Measurements from ENCODE around the gene YPEL2. TPM values are rescaled to one million over a fixed set of nuclear protein-coding genes. Genes with fewer than 3 reads are reported as not detected.

Gene YPEL2
- total RNA-seq, 1 experiment from 2014 or later, result 0.98 TPM

DNA sequence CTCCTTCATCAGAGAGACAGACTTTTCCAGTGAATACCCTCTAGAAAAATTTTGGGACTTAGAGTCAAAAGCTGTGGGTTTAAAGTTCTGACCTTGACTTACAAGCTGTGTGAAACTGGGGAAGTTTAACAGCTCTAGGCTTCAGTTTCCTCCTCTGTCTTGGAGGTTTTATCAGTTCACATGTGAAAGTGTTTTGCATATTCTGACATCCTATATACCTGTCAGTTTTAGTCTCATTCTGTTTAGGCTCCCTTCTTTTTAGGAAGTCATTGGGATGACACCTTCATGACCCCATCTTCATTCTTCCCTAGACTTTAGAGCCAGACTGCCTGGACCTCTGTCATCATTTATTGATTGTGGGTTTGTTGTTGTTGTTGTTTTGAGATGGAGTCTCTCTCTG is 44.4 kb downstream of the YPEL2 start:
- Histone ChIP-seq H3T11ph (ENCODE audit: low read length) (no peak overlapping the region), H2BK120ac (ENCODE audit: low read depth, low read length, poor library complexity, severe bottlenecking) (no peak overlapping the region), H4K91ac (ENCODE audit: insufficient read length, low read depth, low read length) (no peak overlapping the region), H3K4ac (ENCODE audit: low read depth, low read length) (no peak overlapping the region), H3K18ac (ENCODE audit: insufficient read length, low read depth, low read length) (no peak overlapping the region), H3K27me3 (ENCODE audit: insufficient read depth, low read length) (no peaks in the 10 kb centered on the region), H2AFZ (ENCODE audit: low read length) (no peak overlapping the region), H3K79me2 (ENCODE audit: insufficient read depth, low read length) (no peaks in the 10 kb centered on the region), H4K5ac (ENCODE audit: insufficient read length, low read depth, low read length) (no peak overlapping the region), H3K56ac (ENCODE audit: insufficient read length, low read depth, low read length) (no peak overlapping the region), H3K27ac (ENCODE audit: insufficient read length, low read depth, low read length) (no peak overlapping the region), H2BK20ac (ENCODE audit: low read depth, low read length, poor library complexity, severe bottlenecking) (no peak overlapping the region), H3K23me2 (ENCODE audit: insufficient read length, low read depth, low read length, poor library complexity, severe bottlenecking) (no peaks in the 10 kb centered on the region), H3K9me3 (ENCODE audit: control insufficient read depth, low read depth, low read length) (no peaks in the 10 kb centered on the region), H4K20me1 (ENCODE audit: control insufficient read depth, insufficient read depth, insufficient read length) (no peaks in the 10 kb centered on the region), H3K4me1 (ENCODE audit: insufficient read depth, low read length) (peaks cover 2% of the 10 kb centered on the region; the same call in 1 of the 2 replicates), H2BK5ac (ENCODE audit: insufficient read length, low read length) (no peak overlapping the region), H3K23ac (ENCODE audit: insufficient read length, low read depth, low read length) (no peak overlapping the region), H3K79me1 (ENCODE audit: insufficient read depth, low read depth, low read length, poor library complexity, severe bottlenecking) (no peaks in the 10 kb centered on the region), H2AK5ac (ENCODE audit: insufficient read length, low read length) (no peak overlapping the region), H2BK15ac (ENCODE audit: low read depth, low read length) (no peak overlapping the region), H3K14ac (ENCODE audit: insufficient read depth, low read length) (no peak overlapping the region), H3K9ac (ENCODE audit: extremely low read depth, insufficient read length, low read length) (no peak overlapping the region), H3K4me2 (ENCODE audit: insufficient read depth, insufficient read length, low read length) (no peak overlapping the region), H2BK12ac (ENCODE audit: insufficient read length, low read depth, low read length) (no peak overlapping the region), H4K8ac (replicated peaks; ENCODE audit: insufficient read length, low read depth, low read length) (no peak overlapping the region)
- peaks cover 28 to 38% of the 10 kb centered on the region in 2 experiments for H3K4me1 Mint-ChIP-seq
- H3K27ac Mint-ChIP-seq, result no peak overlapping the region
- H3K27me3 Mint-ChIP-seq (ENCODE audit: low read depth), result peaks cover 1% of the 10 kb centered on the region; the same call in 1 of the 2 replicates
- H3K4me3 Mint-ChIP-seq, result no peak overlapping the region
- no peaks in the 10 kb centered on the region for H3K36me3 Mint-ChIP-seq (ENCODE audit: insufficient read depth in 1 of 3, low read depth in 3 of 3)
- DNase-seq, result no peak
- H3K9me3 Mint-ChIP-seq, result no peaks in the 10 kb centered on the region
- TF ChIP-seq, protein P1, sequence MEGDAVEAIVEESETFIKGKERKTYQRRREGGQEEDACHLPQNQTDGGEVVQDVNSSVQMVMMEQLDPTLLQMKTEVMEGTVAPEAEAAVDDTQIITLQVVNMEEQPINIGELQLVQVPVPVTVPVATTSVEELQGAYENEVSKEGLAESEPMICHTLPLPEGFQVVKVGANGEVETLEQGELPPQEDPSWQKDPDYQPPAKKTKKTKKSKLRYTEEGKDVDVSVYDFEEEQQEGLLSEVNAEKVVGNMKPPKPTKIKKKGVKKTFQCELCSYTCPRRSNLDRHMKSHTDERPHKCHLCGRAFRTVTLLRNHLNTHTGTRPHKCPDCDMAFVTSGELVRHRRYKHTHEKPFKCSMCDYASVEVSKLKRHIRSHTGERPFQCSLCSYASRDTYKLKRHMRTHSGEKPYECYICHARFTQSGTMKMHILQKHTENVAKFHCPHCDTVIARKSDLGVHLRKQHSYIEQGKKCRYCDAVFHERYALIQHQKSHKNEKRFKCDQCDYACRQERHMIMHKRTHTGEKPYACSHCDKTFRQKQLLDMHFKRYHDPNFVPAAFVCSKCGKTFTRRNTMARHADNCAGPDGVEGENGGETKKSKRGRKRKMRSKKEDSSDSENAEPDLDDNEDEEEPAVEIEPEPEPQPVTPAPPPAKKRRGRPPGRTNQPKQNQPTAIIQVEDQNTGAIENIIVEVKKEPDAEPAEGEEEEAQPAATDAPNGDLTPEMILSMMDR (conservative IDR thresholded peaks at IDR 0.05), result no peak
